GM12865 (cell line): Measurements from ENCODE around the gene PRC1.

ENCODE experiments used
- DNase-seq: peaks from one replicate; pipeline ENCODE4 v3.0.0; 2010; ENCODE audit warnings: low read depth
- H3K4me3 ChIP-seq: 2 replicates; pipeline ENCODE4 v1.5.1; 2011; ENCODE audit warnings: mild to moderate bottlenecking, low read depth, low read length, control low read depth
- TF ChIP-seq, protein P1 (sequence below): IDR thresholded peaks from 2 replicates; pipeline ENCODE4 v1.5.1; 2011; ENCODE audit warnings: low read length, control low read depth, low read depth, inconsistent platforms; ENCODE audit not compliant: insufficient read depth; ENCODE audit errors: missing control alignments

Gene PRC1

DNA sequence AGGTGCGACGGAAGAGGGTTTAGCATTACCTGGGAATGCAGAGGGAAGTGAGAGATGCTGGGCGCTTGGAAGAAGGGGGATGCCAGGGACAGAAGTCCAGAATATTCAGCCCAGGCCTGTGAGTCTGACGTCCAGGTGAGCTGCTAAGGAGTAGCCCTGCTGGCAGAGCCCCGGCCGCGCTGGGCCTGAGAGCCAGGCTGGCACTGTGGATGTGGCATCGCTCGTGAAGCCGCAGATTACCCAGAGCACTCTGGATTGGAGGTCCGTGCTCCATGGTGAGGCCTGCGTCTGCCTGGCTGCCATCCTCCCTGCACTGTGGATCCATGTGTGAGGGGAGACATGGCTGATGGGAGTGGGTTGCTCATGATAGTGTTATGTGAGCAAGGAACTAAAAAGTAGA lies 76.8 kb downstream of the PRC1 start:
- TF ChIP-seq, protein P1, sequence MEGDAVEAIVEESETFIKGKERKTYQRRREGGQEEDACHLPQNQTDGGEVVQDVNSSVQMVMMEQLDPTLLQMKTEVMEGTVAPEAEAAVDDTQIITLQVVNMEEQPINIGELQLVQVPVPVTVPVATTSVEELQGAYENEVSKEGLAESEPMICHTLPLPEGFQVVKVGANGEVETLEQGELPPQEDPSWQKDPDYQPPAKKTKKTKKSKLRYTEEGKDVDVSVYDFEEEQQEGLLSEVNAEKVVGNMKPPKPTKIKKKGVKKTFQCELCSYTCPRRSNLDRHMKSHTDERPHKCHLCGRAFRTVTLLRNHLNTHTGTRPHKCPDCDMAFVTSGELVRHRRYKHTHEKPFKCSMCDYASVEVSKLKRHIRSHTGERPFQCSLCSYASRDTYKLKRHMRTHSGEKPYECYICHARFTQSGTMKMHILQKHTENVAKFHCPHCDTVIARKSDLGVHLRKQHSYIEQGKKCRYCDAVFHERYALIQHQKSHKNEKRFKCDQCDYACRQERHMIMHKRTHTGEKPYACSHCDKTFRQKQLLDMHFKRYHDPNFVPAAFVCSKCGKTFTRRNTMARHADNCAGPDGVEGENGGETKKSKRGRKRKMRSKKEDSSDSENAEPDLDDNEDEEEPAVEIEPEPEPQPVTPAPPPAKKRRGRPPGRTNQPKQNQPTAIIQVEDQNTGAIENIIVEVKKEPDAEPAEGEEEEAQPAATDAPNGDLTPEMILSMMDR = no peak
- H3K4me3 ChIP-seq = no peak overlapping the region
- DNase-seq = no peak

DNA sequence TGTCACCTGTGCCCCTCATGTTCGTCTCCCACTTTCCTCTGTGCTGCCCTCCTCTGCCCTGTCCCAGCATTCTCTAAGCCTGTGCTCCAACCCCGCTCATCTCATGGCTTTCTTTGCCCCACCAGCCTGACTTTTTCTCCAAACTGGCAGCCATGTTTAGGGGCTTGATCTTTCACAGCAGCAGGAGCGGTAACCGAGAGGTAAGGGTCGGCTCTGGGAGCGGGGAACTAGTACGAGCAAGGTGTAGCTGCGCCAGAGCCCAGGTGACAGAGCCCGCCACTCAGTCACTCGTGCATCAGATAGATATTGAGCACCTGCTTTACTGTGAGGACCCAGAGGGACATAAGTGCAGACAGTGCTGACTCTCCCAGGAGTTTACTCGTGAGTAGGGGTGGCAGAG lies 77.9 kb downstream of the PRC1 start:
- TF ChIP-seq, protein P1 = no peak
- DNase-seq = no peak

More for the DNA sequence above, 77.9 kb downstream of the PRC1 start:
- H3K4me3 ChIP-seq = no peak overlapping the region
